HUES64 (cell line): Measurements from ENCODE around the gene ARHGEF37.

Experiments used
- H3K27ac ChIP-seq: 2 replicates; pipeline ENCODE4 v1.7.0; 2013; ENCODE audit warnings: low read depth, low read length, inconsistent platforms
- H3K27me3 ChIP-seq: 2 replicates; pipeline ENCODE4 v1.6.1; 2013; ENCODE audit warnings: mild to moderate bottlenecking, low read length; ENCODE audit not compliant: insufficient read depth
- H3K36me3 ChIP-seq: 2 replicates; pipeline ENCODE4 v1.6.1; 2013; ENCODE audit warnings: mild to moderate bottlenecking, low read length; ENCODE audit not compliant: insufficient read depth
- H3K4me1 ChIP-seq: 2 replicates; pipeline ENCODE4 v1.6.1; 2013; ENCODE audit warnings: mild to moderate bottlenecking, low read length, moderate library complexity; ENCODE audit not compliant: insufficient read depth
- H3K4me3 ChIP-seq: 2 replicates; pipeline ENCODE4 v1.5.1; 2013; ENCODE audit warnings: mild to moderate bottlenecking, low read length, moderate library complexity
- H3K9ac ChIP-seq: 2 replicates; pipeline ENCODE4 v1.6.1; 2013; ENCODE audit warnings: mild to moderate bottlenecking, low read depth, low read length
- H3K9me3 ChIP-seq: 2 replicates; pipeline ENCODE4 v1.6.1; 2013; ENCODE audit warnings: low read depth, low read length; ENCODE audit not compliant: insufficient read depth
- whole genome bisulfite sequencing: fragments of 150-250, 120-280 bp; methylation state at CpG from one replicate; pipeline ENCODE4 v1.1.7; 2013; ENCODE audit warnings: missing lambda C conversion rate; 5-methylcytosine and 5-hydroxymethylcytosine counted together

ARHGEF37 gene

DNA sequence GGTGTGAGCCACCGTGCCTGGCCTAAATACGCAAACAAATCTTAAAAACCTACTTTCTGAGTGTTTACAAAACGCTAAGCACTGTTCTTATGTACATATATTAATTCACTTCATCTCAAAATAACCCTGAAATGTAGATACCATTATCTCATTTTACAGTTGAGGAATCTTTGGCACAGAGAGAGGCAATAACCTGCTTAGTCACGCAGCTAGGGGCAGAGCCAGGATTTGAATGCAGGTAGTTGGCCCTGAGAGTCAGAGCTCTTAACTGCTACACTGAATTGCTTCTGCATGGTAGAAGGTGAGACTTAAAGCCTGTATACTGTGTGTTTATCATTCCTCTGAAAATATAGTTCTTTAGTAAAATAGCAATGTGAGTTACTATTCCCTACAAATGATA, 21.9 kb downstream of the ARHGEF37 start:
- H3K9ac ChIP-seq = no peak overlapping the region
- H3K27ac ChIP-seq = no peak overlapping the region

DNA sequence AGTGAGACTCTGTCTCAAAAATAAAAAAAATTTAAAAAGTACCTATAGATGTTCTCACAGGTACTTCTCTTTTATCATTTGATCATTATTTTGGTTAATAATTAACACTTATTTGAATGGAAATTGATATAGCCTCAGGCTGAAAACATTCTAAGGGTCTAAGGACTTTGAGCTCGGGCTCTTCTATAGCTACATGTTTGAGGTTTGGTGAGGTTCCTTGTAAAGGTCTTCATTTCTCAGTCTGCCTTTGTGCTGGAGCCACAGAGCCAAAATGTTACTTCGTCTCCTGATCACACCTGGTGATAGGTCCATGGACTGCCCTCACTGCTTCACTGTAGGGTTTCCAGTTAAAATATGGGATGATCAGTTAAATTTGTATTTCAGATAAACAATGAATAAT, 22.6 kb downstream of the ARHGEF37 start:
- H3K4me1 ChIP-seq = no peaks in the 10 kb centered on the region
- no peak overlapping the region for H3K4me3 ChIP-seq
- WGBS = 84% methylated on average over 2 of the region's 2 CpGs
- H3K36me3 ChIP-seq = no peaks in the 10 kb centered on the region
- H3K27me3 ChIP-seq = no peaks in the 10 kb centered on the region
- H3K27ac ChIP-seq = no peak overlapping the region
- no peak overlapping the region for H3K9ac ChIP-seq
- H3K9me3 ChIP-seq = no peaks in the 10 kb centered on the region

More for the DNA sequence above, 21.9 kb downstream of the ARHGEF37 start:
- 93% methylated on average over 4 of the region's 4 CpGs for WGBS
- no peaks in the 10 kb centered on the region for H3K4me1 ChIP-seq
- H3K27me3 ChIP-seq = no peaks in the 10 kb centered on the region
- no peaks in the 10 kb centered on the region for H3K36me3 ChIP-seq
- H3K4me3 ChIP-seq = no peak overlapping the region
- H3K9me3 ChIP-seq = no peaks in the 10 kb centered on the region

DNA sequence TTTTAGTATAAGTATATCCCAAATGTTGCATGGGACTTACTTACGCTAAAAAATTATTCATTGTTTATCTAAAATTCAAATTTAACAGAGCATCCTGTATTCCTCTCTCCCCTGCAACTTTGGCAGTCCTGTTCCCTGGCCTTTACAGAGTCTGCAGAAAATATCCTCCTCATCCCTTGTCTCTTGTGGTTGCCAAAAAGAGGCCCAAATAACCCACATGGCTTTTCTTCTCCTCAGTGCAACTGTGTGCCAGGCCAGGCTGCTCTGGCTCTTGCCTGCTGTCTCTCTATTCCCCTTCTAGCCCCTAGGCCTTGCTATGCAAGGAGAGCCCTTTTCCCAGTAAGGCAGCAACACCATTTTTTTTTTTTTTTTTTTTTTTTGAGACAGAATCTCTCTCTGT, 23.0 kb downstream of the ARHGEF37 start:
- Histone ChIP-seq H3K36me3 (no peaks in the 10 kb centered on the region), H3K27me3 (no peaks in the 10 kb centered on the region), H3K4me1 (no peaks in the 10 kb centered on the region), H3K27ac (no peak overlapping the region), H3K9ac (no peak overlapping the region), H3K4me3 (no peak overlapping the region), H3K9me3 (no peaks in the 10 kb centered on the region)
- WGBS = 91% methylated on average over 1 of the region's 1 CpG

DNA sequence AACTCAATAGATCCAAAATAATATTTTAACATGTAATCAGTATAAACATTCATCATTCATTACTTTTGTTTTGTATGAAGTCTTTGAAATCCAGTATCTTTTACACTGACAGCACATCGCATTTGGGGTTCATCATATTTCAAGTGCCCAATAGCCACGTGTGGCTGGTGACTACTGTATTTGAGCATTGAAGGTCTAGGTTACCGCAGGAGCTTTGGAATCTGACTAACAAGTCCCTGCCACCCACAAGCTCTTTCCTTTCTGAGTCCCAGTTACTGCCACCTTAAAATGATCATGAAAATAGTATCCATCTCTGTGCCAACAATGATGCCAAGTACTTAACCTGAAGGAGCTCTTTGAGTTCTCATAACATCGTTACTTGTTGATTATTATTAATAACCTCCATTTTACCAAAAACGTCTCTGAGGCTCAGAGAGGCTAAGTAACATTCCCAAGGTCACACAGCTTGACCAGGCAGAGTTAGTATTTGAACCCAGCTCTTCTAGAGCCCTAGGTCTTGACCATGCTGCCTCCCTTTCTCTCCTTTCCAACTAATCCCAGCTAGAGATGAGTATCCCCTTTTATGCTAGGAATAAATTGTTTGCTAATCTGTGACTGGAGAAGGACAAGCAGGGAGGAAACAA, 24.2 kb downstream of the ARHGEF37 start:
- Histone ChIP-seq H3K9me3 (0 out of 2 replicates have a peak, but pooled peaks cover 6% of the 10 kb centered on the region), H3K4me1 (no peaks in the 10 kb centered on the region), H3K4me3 (no peak overlapping the region), H3K36me3 (no peaks in the 10 kb centered on the region), H3K9ac (no peak overlapping the region), H3K27me3 (no peaks in the 10 kb centered on the region), H3K27ac (no peak overlapping the region)
- WGBS = 93% methylated on average over 5 of the region's 5 CpGs

DNA sequence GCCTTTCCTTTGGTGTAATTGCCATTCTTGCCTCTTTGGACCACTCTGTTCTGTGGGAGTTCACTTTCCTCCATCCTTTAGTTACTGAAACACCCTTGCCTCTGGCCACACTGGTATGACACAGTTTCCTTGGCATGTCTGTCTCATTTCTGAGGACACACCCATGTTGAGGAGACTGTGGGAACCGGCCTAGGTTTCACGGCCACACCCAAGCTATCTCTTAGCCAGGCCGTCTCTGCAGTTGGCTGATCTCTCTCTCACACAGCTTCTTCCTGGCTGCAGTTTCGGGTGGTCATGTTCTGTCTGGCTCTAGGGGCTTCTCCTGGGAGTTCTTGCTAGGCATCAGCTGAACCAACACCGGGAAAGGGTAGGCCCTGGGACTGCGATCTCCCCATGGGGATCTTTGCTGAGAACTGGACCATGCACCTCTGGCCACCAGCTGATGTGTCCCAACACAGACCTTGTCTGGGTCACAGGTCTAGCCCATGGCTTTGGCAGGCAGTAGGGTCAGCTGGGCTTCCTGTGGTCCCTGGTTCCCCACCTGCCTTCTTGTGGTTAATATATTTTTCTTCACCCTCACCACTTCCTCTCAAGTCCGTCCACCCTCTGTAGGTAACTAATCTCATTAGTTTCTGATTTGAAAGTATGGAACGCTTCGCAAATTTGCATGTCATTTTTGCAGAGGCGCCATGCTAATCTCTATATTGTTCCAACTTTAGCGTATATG, 24.9 kb downstream of the ARHGEF37 start:
- no peak overlapping the region for H3K9ac ChIP-seq
- H3K4me3 ChIP-seq = no peak overlapping the region

GRCh38 chr5:149608936-149609545, 27.7 kb downstream of the ARHGEF37 start:
- H3K9ac ChIP-seq = no peak overlapping the region
- 0 out of 2 replicates have a peak, but pooled peaks cover 8% of the 10 kb centered on the region for H3K9me3 ChIP-seq
- 91% methylated on average over 4 of the region's 4 CpGs for WGBS
- peaks cover 6% of the 10 kb centered on the region; the same call in 1 of the 2 replicates for H3K4me1 ChIP-seq
- H3K36me3 ChIP-seq = no peaks in the 10 kb centered on the region
- H3K27me3 ChIP-seq = no peaks in the 10 kb centered on the region
- H3K4me3 ChIP-seq = no peak overlapping the region
- H3K27ac ChIP-seq = no peak overlapping the region

More for the DNA sequence above, 24.9 kb downstream of the ARHGEF37 start:
- 0 out of 2 replicates have a peak, but pooled peaks cover 8% of the 10 kb centered on the region for H3K9me3 ChIP-seq
- no peaks in the 10 kb centered on the region for H3K36me3 ChIP-seq
- no peaks in the 10 kb centered on the region for H3K27me3 ChIP-seq
- WGBS = 95% methylated on average over 11 of the region's 11 CpGs
- peaks cover 3% of the 10 kb centered on the region; the same call in 1 of the 2 replicates for H3K4me1 ChIP-seq
- H3K27ac ChIP-seq = no peak overlapping the region

GRCh38 chr5:149609640-149610219, 28.4 kb downstream of the ARHGEF37 start:
- H3K4me1 ChIP-seq = peaks cover 6% of the 10 kb centered on the region; the same call in 1 of the 2 replicates
- WGBS = 96% methylated on average over 14 of the region's 14 CpGs
- H3K4me3 ChIP-seq = no peak overlapping the region
- H3K27me3 ChIP-seq = no peaks in the 10 kb centered on the region
- no peak overlapping the region for H3K27ac ChIP-seq
- H3K36me3 ChIP-seq = no peaks in the 10 kb centered on the region
- H3K9ac ChIP-seq = no peak overlapping the region
- H3K9me3 ChIP-seq = 0 out of 2 replicates have a peak, but pooled peaks cover 8% of the 10 kb centered on the region

DNA sequence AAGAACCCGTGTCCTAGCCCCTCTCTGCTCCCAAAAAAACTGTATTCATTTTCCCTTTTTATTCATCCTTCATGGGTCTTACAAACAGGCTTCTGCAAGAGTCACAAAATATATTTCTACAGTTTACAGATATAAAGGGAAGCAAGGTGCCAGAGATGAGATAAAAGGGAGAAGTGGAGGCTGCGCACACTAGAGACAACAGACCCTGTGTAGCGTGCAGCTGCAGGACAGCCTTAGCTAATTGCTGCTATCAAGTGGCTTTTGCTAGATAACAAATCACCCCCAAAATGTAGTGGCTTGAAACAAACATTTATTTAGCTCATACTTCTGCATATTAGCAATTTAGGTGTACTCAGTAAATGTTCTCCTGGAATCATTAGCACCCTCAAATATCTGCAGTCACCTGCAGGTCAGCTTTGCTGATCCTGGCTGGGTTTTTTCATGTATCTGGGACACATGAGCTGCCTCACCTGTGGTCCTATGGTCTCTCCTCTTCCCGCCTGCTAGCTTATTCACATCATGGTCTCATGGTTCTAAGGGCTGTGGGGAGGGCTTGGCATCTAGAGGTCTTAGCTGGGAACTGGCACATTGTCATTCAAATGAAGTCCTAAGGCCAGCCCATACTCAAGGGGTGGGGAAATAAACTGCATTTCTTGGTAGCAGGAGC, 29.4 kb downstream of the ARHGEF37 start:
- Histone ChIP-seq H3K4me1 (peaks cover 6% of the 10 kb centered on the region; the same call in 1 of the 2 replicates), H3K9ac (no peak overlapping the region), H3K27ac (no peak overlapping the region), H3K9me3 (0 out of 2 replicates have a peak, but pooled peaks cover 8% of the 10 kb centered on the region), H3K36me3 (no peaks in the 10 kb centered on the region), H3K4me3 (no peak overlapping the region), H3K27me3 (no peaks in the 10 kb centered on the region)
- WGBS = 84% methylated on average over 4 of the region's 4 CpGs

DNA sequence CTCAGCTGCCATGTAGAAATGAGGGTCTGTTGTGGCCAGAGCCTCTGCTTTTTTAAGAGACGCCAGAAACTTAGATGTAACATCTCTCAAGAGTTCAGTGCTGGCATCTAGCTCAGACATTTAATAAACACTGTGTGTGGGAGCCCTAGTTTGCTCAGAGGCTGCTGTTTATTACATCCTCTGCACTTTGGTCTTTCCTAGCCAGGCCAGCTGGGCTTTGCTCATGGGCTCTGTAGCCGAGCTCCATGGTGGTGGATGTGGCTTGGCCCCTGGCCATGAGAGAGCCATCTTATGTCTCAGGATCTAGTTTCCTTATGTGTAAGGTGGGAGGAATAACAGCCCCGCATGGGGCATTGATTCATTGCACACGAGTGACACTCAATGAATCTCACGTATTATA, 30.0 kb downstream of the ARHGEF37 start:
- Histone ChIP-seq H3K9ac (no peak overlapping the region), H3K36me3 (no peaks in the 10 kb centered on the region)
- WGBS = 86% methylated on average over 5 of the region's 5 CpGs

DNA sequence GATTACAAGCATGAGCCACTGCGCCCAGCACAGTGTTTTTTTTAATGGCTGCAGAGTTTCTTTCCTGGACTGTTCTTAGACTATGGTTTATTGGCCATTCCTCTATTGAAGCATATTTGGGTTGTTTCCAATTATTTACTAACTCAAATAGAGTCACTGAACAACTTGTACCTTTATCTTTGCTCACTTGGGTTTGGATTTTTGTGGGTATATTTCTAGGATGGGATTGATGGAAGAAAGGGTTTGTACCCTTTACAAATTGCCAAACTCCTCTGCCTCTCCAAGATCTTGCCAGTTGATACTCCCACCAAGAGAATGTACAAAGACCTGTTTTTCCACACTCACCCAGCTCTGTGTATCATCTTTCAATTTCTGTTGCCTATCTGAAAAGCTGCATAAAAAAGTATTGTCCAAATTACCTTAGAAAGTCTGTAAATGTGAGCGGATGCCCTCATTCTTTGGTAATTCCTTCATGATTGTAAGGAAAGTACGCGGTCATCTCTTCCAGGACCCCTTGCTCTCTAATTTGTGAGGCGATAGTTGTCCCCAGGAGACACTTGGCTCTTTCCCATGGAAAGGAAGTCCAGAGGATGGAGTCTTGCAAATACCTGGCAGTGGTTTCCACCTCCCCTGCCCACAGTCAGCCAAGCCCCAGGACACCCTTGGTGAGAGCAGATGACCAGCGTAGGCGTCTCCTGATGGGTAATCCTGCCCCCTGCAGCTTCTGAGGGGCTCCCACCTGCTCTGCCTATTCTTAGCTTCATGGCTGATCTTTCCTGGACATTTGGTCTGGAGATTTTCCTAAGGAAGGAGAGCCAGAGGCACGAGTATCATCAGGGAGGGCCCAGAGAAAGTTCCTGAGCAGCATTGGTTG, 33.0 kb downstream of the ARHGEF37 start:
- WGBS = 90% methylated on average over 8 of the region's 8 CpGs
- Histone ChIP-seq H3K9me3 (0 out of 2 replicates have a peak, but pooled peaks cover 8% of the 10 kb centered on the region), H3K4me1 (peaks cover 8% of the 10 kb centered on the region), H3K36me3 (no peaks in the 10 kb centered on the region), H3K27me3 (no peaks in the 10 kb centered on the region), H3K27ac (no peak overlapping the region), H3K9ac (no peak overlapping the region), H3K4me3 (no peak overlapping the region)

More for the DNA sequence above, 30.0 kb downstream of the ARHGEF37 start:
- Histone ChIP-seq H3K4me3 (no peak overlapping the region), H3K27me3 (no peaks in the 10 kb centered on the region), H3K9me3 (0 out of 2 replicates have a peak, but pooled peaks cover 8% of the 10 kb centered on the region), H3K27ac (no peak overlapping the region), H3K4me1 (peaks cover 6% of the 10 kb centered on the region; the same call in 1 of the 2 replicates)
